ENCODE results near the gene IQSEC3.
A peak's percentile ranks its signal among the peaks of the same experiment; 100 is the strongest.

IQSEC3 gene

DNA sequence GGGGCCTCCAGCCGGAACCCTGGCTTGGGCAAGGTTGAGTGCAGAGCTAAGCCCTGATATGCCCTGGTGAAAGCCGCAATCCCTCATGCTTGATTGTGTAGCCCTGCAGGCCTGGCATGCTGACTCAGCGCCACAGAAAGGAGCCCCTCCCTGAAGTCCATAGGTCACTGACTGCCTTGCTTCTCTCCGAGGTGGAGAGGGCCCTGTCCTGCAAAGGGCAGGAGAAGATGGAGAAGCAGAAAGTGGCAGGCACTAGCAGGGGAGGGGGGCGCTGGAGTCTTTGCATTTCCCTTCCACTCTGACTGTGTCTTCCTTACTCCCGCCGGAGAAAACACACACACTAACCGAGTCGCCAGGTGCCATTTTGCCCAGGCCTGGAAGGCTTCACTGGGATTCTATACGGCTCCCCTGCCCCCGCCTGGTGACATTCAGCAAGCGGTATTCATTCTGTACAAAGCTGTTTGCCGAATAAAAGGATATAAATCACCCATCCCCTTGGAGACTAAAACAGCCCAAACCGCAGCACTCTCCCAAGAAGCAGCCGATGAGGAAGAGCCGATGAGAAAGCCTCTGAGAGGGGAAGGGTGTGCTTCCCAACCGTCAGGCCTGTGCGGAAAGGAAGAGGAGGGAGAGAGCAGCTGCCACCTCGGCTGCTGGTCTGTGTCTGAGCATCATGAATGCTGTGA is 77.5 kb downstream of the IQSEC3 start:
- no peak for DNase-seq

DNA sequence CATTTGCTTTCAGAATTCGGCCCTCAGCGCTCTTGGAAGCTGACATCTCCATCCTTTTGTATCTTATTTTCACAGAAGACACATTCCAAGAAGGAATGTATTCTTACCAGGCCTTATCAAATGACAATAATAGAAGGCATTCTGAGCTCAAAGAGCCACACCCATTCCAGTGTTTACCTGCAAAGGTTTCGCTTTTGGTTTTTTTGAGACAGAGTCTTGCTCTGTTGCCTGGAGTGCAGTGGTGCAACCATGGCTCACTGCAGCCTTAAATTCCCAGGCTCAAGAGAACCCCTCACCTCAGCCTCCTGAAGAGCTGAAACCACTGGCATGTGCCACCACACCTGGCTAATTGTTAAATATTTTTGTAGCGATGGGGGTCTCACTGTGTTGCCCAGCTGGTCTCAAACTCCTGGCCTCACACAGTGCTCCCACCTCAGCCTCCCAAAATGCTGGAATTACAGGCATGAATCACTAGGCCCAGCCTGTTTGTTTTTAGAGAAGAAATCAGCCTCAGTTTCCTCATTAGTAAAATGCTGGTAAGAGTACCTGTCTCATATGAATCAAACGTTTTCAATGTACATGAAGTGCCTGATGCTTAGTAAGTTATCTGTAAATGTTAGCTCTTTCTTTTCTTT is 78.2 kb downstream of the IQSEC3 start:
- DNase-seq: no peak

DNA sequence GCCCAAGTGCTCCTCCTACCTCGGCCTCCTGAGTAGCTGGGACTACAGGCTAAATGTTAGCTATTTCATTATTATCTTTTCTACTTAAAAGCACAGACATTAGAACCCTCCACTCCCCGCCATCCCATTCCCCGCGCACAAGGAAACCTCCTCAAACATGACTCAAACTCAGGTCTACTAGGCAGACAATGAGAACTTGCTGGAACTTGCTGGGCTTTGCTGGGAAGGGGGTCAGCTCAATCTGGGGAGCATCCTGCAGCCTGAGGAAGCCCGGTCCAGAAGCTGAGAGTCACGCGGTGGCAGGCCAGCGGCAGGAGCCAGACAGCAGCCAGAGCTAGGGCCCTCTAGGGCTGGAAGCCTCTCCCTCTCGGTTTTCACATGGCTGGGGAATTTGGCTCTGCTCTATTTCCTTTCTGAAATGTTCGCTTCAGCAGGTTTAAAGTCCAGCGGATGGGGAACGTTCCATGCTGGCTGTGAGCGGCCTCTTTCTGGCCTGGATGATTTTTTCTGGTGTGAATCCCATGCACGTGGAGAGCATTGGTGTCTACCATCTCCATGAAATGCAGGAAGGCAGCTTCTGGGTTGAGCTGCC is 78.9 kb downstream of the IQSEC3 start:
- no peak for DNase-seq

- DNase-seq: no peak
Observed at GRCh38 chr12:147242-147641, 80.7 kb downstream of the IQSEC3 start.

DNA sequence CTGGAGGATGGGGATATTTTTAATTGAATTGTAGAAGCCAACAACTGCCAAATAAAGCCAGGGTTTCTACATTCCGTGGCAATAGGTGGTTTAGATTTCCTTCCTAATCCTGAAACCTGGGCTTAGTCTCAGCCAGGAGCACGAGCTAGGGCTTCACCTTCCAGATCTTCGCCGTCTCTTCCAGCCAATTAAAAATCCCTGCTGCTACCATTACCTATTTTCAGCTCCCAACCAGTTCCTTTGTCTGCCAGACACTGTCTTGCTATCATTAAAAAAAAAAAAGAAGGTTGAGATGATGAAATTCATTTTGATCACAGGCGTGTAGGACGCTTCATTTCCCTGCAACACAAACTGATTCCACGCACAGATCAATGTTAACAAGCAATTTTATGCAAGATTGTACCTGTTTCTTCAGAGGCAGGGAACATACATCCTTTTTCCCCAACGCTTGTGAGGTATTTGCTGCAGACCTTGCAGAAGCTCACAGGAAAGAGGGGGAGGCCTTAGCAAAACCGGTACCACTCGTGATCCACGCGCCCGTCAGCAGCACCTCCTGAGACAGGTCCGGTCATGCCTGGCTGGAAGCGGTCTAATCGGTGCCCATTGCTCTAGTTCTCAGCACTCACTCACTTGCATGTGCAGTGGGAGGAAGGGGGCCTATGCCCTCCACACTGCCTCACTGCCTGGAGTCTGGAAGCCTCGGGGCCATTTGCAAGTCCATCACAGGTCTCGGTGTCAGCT is 82.3 kb downstream of the IQSEC3 start:
- DNase-seq: no peak

GRCh38 chr12:151579-151978 is 85.0 kb downstream of the IQSEC3 start:
- no peak for DNase-seq

DNA sequence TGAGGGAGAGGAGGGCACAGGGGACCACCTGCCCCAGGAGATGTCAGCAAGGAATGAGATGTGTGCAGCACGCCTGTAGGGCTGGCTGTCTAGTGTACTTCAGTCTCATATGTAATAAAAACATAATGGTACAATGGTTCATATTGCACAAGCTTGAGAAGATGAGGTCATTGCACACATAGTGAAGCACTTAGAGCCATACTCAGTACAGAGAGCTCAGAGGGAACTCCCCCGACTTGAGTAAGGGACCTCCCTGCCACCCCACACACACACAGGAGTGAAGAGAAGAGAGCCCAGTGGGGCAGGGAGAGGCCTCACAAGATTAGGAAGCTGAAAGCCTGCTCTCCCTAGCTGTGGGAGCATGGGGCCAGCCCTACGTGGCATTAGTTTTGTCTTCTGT is 85.9 kb downstream of the IQSEC3 start:
- DNase-seq: no peak

DNA sequence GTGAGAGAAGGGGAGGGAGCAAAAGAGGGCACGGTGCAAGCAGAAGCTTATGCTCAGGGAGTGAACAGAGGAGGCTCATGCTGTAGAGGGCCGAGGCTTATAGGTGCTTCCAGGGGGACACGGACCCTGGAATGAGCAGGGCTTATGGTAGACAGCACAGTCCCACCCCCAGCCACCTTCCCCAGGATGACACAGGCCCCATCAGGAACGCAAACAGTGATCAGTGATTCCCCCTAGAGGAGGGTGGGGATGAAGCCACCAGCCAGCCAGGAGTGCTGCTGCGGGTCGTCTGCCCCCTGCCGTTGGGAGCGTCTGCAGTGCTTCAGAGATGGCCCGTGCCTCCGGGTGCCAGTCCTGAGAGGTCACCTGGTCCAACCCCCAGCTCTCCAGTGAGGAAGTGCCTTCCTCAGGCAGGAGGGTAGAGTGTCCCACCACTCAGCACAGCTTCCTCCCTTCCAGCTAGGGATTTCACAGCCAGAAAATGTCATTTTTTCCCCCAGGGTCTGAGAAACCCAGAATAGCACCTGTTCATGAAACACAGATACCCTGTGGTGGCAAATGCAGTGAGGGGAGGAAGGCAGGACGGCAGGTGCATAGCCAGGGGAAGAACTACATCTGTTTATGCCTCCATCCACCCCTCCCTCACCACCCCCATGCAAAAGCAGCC is 86.6 kb downstream of the IQSEC3 start:
- DNase-seq: peak; percentile 5

DNA sequence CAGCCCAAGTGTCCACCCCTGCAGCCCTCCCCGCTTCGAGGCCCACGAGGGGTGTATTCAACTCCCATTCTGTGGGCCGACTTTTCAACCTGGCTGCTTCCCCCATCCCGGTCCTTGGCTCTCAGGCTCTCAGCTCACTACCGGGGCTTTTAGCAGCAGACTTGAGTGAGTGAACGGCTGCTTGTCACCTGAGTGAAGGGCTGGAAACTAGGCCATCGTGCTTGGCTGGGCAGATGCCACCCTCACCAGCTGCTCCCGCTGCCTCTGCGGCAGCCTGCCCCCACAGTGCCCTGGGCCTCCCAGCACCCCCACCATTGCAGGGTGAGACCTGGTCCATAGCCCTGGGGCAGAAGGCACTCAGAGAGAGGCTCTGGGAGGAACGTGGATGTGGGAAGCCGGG is 87.5 kb downstream of the IQSEC3 start:
- no peak for DNase-seq

DNA sequence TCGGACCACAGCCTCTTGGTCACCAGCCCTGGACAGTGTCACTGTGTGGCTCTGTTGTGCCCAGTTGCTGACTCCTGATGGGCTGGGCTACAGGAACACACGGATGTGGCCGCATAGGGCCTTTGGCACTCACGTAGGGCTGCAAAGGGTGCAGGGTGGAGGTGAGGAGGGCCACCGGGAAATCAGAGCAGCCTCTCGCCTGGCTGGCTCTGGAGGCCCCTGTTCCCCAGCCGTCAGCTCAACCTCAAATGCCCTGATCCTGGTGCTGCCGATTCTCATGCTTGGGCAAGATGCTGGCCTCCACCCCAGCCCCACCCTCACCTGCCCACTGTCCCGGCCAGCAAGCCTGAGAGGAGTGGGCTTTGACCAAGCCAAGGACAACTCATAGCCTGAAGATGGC is 88.4 kb downstream of the IQSEC3 start:
- no peak for DNase-seq

GRCh38 chr12:155646-156045 is 89.1 kb downstream of the IQSEC3 start:
- DNase-seq: no peak

DNA sequence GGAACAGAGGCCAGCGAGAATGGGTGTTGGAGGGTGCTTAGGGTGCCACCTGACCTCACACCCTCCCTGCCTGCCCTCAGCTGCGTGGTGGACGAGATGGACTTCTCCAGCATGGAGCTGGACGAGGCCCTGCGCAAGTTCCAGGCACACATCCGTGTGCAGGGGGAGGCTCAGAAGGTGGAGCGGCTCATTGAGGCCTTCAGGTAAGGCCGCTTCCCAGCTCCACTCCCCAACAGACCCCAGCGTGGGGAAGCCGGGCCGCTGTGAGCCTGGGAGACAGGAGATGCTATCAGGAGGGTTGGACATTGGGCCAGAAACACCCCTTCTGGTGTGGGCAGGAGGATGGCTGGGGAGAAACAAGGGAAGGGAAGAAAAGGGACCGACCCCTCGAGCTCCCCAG is 90.4 kb downstream of the IQSEC3 start:
- no peak for DNase-seq

DNA sequence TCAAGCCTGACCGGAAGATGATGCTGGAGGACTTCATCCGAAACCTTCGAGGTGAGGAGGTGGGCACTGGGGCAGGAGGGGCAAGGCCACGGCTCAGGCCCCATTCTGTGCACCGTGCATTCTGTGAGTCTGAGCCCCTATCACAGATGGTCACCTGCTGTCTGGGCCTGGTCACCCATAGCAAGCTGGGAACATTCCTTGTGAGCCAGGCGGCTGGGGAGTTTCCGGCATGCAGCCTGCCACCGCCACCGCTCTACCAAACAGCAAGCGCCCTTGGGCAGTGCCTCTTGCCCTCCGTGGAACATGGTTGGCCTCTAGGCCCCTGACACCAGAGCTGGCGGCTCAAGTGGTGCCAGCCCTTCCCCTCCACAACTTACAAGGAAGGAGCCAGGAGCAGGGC is 91.1 kb downstream of the IQSEC3 start:
- DNase-seq: no peak

- DNase-seq: no peak
Observed at GRCh38 chr12:159156-159782, 92.7 kb downstream of the IQSEC3 start.

DNA sequence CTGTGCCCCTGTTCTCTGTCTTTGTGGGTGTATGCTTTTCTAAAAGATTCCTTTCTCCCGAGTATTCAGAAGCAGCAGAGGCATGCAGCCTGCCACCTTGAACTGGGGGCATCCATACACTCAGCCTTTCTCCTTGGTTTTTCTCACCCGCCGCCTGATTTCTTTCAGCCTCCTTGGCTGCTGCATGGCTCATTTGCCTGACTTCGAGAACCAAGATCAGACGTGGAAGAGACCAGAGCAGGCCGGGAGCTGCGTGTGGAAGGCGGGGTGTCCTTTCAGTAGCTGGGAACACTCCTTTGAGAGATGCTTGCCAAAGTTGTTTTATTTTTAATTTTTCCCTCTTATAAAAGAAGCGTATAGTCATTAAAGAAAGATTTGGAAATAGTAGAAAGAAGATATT is 94.3 kb downstream of the IQSEC3 start:
- no peak for DNase-seq

- DNase-seq: no peak
Observed at GRCh38 chr12:161823-162222, 95.3 kb downstream of the IQSEC3 start.

GRCh38 chr12:162467-163307 is 96.1 kb downstream of the IQSEC3 start:
- no peak for DNase-seq

DNA sequence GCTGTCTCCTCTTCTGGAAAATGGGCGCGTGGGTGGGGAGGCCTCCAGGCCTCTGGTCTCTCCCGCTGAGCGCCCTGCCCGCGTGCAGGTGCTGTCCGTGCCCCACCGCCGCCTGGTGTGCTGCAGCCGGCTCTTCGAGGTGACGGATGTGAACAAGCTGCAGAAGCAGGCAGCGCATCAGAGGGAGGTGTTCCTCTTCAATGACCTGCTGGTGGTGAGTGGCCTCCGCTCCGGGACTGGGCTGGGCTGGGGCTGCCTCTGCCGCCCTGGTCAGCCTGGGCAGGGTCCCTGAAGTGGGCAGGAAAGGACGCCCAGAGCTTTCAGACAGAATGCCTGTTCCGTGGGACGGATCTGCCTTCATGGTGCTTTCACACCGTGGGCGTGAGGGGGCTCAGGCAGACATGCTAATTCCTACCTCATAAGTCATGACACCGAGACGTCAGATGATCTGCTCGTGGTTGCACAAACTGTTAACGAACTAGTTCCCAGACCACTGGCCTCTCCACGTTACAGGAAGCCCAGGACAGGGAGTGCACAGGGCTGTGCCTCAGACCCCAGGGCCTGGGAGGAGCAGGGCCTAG is 96.9 kb downstream of the IQSEC3 start:
- no peak for DNase-seq

DNA sequence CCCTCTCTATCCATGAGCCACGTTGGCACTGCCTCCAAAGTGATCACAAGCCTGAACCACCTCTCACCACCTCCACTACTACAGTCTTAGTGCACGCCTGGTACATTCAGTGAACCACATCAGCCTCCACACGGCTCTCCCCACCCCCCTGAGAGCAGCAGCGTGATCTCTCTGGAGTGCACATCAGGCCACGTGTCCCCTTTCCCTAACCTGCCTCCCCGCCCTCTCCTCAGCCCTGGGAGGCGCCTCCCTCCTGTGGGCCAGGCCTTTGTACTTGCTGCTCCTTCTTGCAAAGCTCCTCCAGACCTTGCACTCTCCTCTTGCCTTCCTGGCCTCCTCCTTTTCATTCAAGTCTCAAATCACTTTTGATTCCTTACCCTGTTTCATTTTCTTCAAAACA is 97.6 kb downstream of the IQSEC3 start:
- no peak for DNase-seq

- DNase-seq: no peak
Observed at GRCh38 chr12:165862-166368, 99.3 kb downstream of the IQSEC3 start.

DNA sequence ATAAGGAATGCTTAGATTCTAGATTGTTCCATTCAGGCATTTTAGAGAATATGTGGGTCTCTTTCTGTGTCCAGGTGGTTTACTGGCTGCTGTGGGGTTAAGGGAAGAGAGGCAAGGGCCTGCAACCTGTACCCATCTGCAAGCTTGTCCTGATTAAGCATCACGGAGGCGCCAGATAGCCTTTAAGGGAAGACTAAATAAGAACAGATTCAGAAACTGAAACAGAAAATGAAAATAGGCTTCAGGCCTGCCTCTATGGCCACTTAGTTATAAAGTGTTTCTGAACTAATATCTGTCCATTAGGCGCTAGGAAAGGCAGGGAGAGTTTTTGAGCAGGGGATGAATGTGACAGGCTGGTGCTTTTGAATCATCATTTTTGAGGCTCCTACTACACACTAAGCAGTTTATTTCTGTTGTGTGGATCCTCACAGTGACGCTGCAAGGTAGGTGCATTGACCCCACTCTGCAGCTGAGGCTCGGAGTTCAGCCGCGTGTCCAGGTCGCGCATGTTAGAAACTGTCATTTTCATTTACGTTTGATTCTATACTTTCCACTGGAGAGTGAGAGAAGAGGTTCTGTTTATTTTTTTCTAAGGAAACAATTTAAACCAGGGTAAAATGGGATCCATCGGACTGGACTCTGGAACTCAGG is 100.0 kb downstream of the IQSEC3 start:
- DNase-seq: no peak

All from activated effector memory CD4-positive, alpha-beta T cell treated with Interleukin-2 at 50 U/mL for 16 hours (primary cell).